DMS 273 (cell line): Measurements from ENCODE around the gene CACNA2D3.
"Not testable (repeated sequence)": the region's sequence is repeated elsewhere in the genome, so short reads cannot be mapped to it uniquely, and the experiment has no call there.

Experiments
- DNase-seq: peaks from one replicate; lab custom pipeline; 2025; ENCODE audit not compliant: unreplicated experiment; lab: John Stamatoyannopoulos, UW

The CACNA2D3 gene

DNA sequence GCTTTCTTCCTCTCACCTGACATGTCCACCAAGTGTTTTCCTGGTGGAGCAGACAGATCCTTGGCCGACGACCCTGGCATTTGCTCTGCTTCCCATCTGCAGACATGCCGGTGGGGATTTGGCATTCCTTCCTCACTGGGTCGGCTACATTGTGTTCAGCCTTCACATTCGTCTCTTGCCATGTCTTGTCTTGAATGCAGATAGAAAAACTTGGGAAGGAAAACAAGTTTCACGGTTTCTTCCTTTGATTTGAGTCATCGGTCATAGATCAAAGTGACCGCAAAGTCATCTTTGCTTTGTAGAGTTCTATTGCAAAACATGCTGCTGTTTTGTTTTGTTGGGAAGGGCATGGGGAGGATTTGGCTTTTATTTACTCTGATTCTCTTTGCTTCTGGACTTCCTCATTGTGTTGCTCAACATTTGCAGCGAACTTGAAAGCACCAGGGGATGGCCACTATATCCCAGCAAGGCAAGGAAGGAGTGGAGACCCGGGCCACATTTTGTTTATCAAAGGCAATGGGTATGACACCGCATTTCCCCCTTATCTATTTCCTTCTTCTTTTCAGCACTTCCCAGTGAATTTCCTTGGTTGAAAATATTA, 321.3 kb downstream of the CACNA2D3 start:
- DNase-seq: no peak

DNA sequence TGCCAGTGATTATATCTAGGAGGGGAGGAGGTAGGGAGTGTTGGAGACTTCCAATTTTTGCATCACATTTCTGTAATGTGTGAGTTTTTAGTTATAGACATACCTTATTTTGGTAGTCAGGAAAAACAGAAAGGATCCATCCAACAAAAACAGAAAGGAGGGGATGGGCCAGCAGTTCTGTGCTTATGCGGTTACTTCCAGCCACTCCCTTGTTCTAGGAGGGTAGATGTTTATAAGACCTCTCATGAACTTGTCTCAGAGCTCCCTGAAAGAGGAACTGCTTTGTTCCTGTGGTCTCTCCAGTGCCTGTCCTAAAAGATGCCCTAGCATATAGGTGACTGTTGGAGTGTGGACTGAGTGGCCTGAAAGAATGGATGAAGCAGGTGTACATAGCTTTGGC, 323.3 kb downstream of the CACNA2D3 start:
- DNase-seq: no peak

DNA sequence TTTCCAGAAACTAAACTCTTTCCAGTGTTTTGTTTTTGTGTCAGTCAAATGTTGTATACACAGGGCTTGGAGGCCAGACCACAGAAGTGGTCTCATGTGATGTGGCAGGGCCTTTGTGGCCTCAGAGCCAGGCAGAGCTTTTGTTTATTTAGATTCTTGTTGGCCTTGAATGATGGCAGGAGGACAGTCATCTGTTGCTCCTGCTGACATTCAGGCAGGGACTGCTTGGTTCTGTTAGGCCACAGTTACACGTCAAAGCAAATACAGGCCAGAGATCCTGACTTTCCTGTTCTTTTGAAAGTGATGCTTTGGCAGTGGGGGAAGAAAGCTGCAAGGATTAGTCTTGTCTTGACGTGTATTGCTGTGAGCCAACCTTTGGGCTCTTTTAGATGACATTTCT, 325.1 kb downstream of the CACNA2D3 start:
- DNase-seq: no peak

- DNase-seq: no peak
Measured at GRCh38 chr3:54454806-54455205, 332.5 kb downstream of the CACNA2D3 start.

DNA sequence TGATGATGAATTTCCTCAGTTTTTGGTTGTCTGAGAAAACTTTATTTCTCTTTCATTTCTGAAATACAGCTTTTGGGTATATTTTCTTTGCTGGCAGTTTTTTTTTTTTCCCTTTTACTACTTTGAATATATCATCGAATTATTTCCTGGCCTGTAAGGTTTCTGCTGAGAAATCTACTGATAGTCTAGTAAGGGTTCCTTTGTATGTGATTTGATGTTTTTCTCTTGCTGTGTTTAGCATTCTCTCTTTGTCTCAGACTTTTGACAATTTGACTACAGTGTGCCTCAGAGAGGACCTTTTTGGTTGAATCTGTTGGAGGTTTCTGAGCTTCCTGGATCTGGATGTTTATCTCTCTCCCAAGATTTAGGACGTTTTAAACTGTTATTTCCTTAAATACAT, 336.0 kb downstream of the CACNA2D3 start:
- DNase-seq: no peak

- not testable (repeated sequence) for DNase-seq
Measured at GRCh38 chr3:54464554-54464953, 342.2 kb downstream of the CACNA2D3 start.

GRCh38 chr3:54476891-54477290, 354.5 kb downstream of the CACNA2D3 start:
- DNase-seq: no peak

DNA sequence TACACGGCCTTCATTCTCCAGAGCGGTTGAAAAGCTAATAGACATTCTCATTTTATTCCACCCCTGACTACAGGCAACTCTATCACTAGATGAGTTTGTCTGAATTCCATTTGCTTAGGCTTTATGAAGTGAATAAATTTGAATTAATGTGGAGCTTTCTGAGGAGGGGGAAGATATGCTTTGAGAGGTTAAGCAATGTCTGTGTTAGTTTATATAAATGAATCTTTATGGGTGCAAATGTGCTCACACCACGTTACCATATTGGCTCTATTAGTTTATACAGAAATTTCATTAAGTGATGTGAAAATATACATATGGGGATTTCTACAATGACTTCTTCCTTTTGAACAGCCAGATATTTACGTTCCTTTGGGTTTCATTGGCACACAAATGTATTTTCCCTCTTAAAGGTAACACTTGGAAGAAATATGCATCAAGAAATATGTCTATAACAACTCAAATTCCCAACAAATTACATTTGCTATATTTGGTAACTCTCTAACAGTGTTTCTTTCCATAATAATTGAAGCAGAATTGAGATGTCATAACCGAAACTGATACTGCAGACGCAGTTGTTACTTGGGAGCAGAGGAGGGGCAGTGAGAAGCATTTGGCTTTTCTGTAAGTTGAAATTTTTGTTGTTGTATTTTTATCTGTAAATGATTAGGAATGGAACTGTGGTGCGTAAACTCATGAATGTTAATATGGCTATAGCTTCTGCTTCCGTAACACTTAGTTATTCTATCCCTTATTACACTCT, 359.4 kb downstream of the CACNA2D3 start:
- no peak for DNase-seq

DNA sequence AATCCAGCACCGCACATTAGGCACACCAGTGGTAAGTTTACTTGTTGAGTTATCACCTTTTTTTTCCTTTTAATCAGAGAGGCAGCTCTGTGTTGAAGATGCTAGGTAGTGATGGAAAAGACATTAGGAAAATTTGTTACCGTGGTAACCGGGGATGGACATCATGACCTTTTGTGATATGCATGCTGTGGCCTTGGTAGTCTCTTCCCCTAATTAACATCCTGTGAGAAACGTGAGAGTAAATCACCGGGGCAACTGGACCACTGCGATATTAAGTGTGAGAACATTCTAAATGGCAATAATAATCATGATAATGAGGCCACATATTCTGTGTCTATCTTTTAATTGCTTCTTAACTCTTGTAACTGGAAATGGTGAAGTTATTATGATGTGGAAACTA, 362.0 kb downstream of the CACNA2D3 start:
- DNase-seq: no peak

DNA sequence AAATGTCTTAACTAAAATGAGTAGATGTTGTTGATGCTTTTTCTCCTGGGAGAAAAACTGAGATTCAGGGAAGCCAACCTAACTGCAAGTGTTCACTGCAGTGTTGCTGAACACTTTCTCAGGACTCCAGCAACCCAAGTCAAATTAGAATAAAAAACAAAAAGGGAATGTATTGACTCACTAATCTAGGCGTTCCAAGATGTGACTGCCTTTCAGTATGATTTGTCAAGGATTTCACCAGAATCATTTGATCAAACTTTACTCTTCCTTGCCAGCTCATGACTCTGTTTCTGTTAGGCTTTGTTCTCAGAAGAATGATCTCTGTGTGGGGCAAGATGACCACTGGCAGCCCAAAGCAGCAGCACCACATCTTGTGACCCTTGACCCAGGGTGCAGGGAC, 364.0 kb downstream of the CACNA2D3 start:
- no peak for DNase-seq

DNA sequence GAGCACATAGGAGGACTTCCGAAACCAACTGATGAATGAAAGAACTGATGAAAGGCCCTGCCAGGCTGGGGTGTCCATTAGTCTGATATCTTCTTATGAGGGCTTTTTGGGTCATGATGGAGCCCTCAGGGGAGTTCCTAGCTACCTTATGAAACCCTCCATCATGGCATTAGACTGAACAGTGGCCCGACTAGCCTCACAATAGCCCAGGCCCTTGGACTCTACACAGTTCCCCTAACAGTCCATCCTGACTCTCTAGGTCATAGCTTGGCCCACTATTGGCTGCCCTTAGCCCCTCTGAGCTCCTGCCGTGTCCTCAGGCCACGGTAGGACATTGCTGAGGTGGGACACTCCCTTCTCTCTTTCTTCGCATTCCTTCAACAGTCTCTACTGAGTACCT, 365.9 kb downstream of the CACNA2D3 start:
- DNase-seq: no peak

DNA sequence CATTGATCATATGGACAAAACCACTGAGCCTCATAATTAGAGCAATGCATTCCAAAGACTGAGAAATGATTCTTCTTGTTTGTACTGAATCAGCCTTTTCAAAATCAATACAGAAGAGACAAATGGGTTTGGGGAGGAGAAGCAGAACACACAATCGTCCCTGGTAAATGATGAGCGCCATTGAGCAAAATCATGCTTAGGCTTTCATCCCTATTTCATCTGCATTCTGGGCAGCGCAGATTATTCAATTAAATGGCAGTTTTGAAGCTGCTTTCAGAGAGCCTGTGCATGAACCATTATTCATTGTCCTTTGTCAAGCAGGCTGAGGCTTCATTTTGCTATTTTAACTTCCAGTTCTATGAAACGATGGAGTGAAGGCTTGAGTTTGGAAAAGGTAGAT, 371.9 kb downstream of the CACNA2D3 start:
- DNase-seq: no peak

DNA sequence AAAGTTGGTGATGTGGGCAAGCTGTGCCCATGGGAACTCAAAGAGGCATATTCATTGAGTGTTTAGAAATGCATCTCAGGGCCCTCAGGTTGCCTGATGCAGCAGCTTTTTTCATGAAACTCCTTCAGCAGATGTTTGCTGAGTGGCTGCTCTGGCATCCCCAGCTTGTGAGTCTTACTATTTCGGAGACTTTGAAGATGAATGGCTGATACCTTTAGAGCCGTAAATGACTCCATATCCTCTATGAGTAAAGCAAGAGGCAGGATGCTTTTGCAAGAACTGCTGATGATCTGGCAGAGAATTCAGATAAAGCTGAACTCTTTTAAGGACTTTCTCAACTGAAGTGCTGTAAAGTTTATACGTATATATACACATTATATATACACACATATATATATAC, 384.3 kb downstream of the CACNA2D3 start:
- no peak for DNase-seq

DNA sequence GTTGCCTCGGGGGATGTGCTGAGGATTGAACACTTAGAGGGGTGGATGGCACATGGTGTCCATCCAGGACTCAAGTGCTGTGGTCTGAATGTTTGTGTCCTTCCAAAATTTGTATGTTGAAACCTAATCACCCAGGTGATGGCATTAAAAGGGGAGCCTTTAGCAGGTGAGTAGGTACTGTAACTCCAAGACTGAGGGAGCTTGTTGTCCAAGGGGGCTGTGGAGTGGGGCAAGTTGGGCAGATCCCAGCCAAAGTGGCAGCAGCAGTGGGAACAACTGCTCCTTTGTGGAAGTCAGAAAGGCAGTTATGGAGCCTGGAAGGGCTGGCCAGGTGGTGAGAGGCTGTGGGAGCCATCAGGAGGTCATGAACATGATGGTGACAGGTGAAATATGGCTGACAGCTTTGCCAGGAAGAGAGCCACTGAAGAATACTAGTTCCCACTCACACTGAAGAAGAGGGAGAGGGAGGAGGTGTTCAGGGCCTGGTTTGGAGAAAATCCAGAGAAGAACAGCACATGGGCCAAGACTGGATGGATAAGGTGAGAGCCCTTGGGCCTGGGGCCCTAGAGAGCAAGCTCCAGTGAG, 385.6 kb downstream of the CACNA2D3 start:
- no peak for DNase-seq

GRCh38 chr3:54510506-54510905, 388.2 kb downstream of the CACNA2D3 start:
- no peak for DNase-seq

DNA sequence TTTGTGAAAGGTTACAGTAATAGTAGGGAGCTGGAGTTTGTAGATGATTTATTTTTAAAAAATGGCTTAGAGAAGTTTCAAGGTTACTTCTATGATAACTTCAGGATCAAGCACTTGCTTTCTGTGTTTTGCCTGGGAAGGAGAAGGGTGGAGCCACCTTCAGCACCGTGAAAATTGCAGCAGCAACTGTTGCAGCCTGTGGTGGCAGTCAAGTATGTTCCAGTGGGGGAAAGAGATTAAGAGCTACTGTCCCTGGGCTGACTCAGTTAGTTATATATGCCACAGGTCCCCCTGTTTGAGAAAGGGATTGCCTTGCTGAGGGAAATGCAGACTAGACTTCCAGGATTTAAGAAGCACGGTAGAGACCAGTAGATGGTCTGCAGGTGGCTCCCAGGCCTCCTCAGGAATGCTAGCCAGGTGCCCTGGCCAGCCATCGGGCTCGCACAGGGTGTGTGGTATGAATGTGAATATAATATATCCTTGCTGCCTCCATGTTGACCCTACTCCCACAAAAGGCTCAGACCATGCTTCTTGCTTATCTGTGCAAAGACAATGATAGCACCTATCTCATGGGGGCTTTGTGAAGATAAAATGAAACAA, 389.5 kb downstream of the CACNA2D3 start:
- no peak for DNase-seq

DNA sequence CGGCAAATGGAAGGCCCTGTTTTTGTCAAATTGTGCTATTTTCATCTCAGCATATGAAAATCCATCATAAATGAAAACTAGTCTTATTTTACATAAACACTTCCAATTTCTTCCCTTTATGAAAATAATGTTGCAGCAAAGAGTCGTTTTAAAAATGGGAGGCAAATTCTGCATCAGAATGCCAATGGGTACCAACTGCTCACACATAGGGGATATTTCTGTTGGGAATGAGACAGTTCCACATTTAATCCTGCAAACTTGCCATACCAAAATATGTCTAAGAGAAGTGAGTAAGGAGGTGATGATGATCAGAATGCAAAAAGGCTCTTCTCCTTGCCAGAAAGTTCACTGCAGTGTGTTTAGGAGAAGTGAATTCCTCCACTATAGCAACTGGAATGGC, 391.7 kb downstream of the CACNA2D3 start:
- no peak for DNase-seq

- DNase-seq: no peak
Measured at GRCh38 chr3:54514416-54514815, 392.1 kb downstream of the CACNA2D3 start.

DNA sequence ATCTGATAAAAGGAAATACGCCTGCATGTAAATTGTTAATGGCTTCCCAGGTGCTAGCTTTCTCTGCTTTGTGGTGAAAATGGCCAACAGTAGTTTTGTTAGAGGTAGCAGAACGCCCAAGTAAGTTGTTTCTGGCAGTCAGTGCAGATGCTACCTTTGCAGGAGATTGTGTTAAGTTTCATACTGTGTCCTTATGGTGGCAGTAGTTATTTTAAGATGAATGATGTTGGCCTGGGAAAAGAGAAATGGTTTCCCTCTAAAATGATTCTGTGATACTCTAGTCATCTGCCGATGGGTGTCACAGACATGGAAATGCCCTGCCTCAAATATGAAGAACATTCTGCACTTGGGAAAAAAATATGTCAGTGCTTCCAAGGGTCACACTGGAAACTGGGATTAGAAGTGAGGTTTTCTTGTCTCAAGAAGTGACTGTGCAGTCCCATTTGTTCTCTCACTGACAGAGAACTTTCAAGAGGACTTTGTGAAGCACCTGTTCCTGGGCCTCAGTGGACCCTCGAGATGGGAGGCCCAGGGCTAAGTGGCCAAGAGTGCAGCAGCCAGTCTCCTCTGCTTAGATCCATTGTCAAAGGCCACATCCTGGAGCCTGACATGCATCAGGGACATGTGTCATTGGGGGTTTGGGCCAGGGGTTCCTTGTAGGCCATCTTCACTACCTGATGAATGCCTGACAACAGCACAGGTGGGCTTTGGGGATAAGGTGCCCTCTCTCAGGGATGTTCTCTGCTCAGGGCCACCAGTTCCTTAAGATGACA, 393.3 kb downstream of the CACNA2D3 start:
- DNase-seq: peak; percentile 1

DNA sequence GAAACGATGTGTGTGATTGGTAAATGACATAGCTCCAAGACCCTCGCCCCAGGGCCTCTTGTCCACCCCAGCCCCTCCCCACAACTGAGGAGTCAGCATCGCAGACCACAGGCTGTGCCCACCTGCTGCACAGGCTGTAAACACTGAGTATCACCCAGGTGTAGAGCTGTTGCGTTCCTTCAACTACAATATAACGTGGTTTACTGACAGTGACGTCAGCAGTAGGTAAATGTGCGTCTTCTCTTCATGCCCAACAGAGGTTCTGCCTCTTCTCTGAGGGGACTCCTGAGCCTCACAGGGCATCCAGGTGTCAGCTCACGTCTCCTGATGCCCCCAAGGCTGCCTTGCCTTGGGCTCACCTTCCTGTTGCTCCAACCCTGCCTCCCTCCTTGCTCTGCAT, 395.1 kb downstream of the CACNA2D3 start:
- DNase-seq: no peak

DNA sequence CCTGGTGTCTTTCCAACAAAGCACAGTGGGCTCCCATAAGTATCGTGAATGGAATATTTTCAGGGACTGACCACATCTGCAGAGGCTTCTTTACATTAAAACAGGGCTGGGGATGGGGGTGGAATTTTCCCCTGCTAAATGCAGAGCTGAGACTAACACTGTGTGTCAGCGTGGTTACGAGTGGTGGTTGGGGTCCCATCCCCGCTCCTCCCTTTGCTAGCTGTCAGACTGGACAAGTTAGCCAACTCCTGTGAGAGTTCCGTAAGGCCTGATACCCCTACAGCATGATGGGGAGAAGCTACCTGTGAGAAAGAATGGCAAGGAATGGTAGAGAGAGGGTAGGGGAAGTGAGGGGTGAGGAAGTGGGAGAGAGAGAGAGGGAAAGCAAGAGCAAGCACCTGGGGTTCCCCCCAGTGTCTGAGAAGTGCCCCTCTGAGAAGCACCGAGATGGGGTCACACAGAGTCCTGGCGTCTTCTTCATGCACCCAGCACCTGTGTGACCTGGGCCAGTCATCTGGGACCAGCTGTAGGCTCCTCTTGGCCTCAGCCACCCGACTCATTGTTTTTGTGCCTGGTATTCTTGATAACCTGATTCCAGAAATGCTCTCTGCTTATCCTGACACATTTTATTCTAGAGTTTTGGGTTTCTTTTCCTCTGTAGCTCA, 395.8 kb downstream of the CACNA2D3 start:
- DNase-seq: no peak
